Measurements from ENCODE around the gene NGDN. TPM values are rescaled to one million over a fixed set of nuclear protein-coding genes. Genes with fewer than 3 reads are reported as not detected.

The NGDN gene
- total and polyA plus RNA-seq, 2 donors (not counting 3 experiments of a cell fraction or from before 2014, with no cell fraction given), result 25.6 to 36.5 TPM

Other genes starting within 250 kb of the NGDN start
- not detected in 2 replicates for gene RNF212B, start 231.8 kb upstream of the NGDN start, total RNA-seq
- not detected in 2 replicates for gene RNF212B, start 231.8 kb upstream of the NGDN start, polyA plus RNA-seq
- 11.3 and 11.7 TPM in 2 replicates for gene HOMEZ, start 183.6 kb upstream of the NGDN start, total RNA-seq
- gene HOMEZ, start 183.6 kb upstream of the NGDN start, polyA plus RNA-seq, result 16.8 and 17.7 TPM in 2 replicates
- 4.1 and 7.4 TPM in 2 replicates for gene PPP1R3E, start 166.8 kb upstream of the NGDN start, total RNA-seq
- 3.2 and 4.3 TPM in 2 replicates for gene PPP1R3E, start 166.8 kb upstream of the NGDN start, polyA plus RNA-seq
- gene BCL2L2, start 162.9 kb upstream of the NGDN start, total RNA-seq, result 24.3 and 26.2 TPM in 2 replicates
- gene BCL2L2, start 162.9 kb upstream of the NGDN start, polyA plus RNA-seq, result 14.7 and 19.9 TPM in 2 replicates
- gene PABPN1, start 148.2 kb upstream of the NGDN start, total RNA-seq, result 218 and 231 TPM in 2 replicates
- 227 and 231 TPM in 2 replicates for gene PABPN1, start 148.2 kb upstream of the NGDN start, polyA plus RNA-seq
- 1.8 and 4.6 TPM in 2 replicates for gene SLC22A17, start 116.8 kb upstream of the NGDN start, total RNA-seq
- 2.9 and 4.2 TPM in 2 replicates for gene SLC22A17, start 116.8 kb upstream of the NGDN start, polyA plus RNA-seq
- 0.13 TPM in 1 of 2 replicates, not detected in the other for gene EFS, start 104.5 kb upstream of the NGDN start, total RNA-seq
- 0.02 and 0.03 TPM in 2 replicates for gene EFS, start 104.5 kb upstream of the NGDN start, polyA plus RNA-seq
- gene IL25, start 96.9 kb upstream of the NGDN start, total RNA-seq, result not detected in 2 replicates
- gene IL25, start 96.9 kb upstream of the NGDN start, polyA plus RNA-seq, result not detected in 2 replicates
- gene CMTM5, start 92.7 kb upstream of the NGDN start, total RNA-seq, result not detected in 2 replicates
- gene CMTM5, start 92.7 kb upstream of the NGDN start, polyA plus RNA-seq, result not detected in 2 replicates
- gene MYH6, start 61.4 kb upstream of the NGDN start, total RNA-seq, result not detected in 2 replicates
- gene MYH6, start 61.4 kb upstream of the NGDN start, polyA plus RNA-seq, result not detected in 2 replicates
- gene MYH7, start 34.0 kb upstream of the NGDN start, total RNA-seq, result not detected in 2 replicates
- gene MYH7, start 34.0 kb upstream of the NGDN start, polyA plus RNA-seq, result not detected in 2 replicates
- 2.0 and 2.3 TPM in 2 replicates for gene ZFHX2, start 82.1 kb downstream of the NGDN start, total RNA-seq
- gene ZFHX2, start 82.1 kb downstream of the NGDN start, polyA plus RNA-seq, result 0.21 and 0.25 TPM in 2 replicates
- gene THTPA, start 86.6 kb downstream of the NGDN start, total RNA-seq, result 9.8 and 12.5 TPM in 2 replicates
- gene THTPA, start 86.6 kb downstream of the NGDN start, polyA plus RNA-seq, result 9.5 and 10.8 TPM in 2 replicates
- gene AP1G2, start 98.1 kb downstream of the NGDN start, total RNA-seq, result 30.5 and 39.0 TPM in 2 replicates
- 55.8 and 63.2 TPM in 2 replicates for gene AP1G2, start 98.1 kb downstream of the NGDN start, polyA plus RNA-seq
- not detected in 2 replicates for gene JPH4, start 109.1 kb downstream of the NGDN start, total RNA-seq
- 0.06 TPM in 1 of 2 replicates, not detected in the other for gene JPH4, start 109.1 kb downstream of the NGDN start, polyA plus RNA-seq
- 0.44 TPM in 1 of 2 replicates, not detected in the other for gene DHRS2, start 166.7 kb downstream of the NGDN start, total RNA-seq
- 0.10 and 0.11 TPM in 2 replicates for gene DHRS2, start 166.7 kb downstream of the NGDN start, polyA plus RNA-seq